HG02759 (cell line): ENCODE measurements around the gene RPL9.
"Not testable (repeated sequence)": the region's sequence is repeated elsewhere in the genome, so short reads cannot be mapped to it uniquely, and the experiment has no call there.

Experiments
- ATAC-seq: cut with Tn5 transposase; IDR thresholded peaks from one replicate; pipeline ENCODE4 v1.9.1; 2021; ENCODE audit warnings: mild to moderate bottlenecking, moderate library complexity; ENCODE audit not compliant: unreplicated experiment

The RPL9 gene

DNA sequence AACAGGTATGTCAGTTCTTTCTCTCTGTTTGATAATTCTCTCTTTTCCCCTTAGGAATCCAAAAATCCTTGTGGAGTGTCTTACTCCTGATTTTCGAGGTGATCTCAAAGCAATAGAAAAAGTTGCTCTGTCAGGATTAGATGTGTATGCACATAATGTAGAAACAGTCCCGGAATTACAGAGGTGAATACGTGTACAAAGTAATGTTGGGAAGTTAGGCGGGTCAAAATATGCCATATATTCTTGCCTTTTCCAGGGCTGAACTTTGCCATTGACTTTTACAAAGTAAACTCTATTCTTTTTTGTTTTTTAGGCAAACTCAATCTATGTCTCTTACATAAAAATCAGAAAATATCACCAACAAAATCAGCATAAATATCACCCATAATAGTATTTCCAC lies 8.7 kb upstream of the RPL9 start:
- no peak for ATAC-seq

DNA sequence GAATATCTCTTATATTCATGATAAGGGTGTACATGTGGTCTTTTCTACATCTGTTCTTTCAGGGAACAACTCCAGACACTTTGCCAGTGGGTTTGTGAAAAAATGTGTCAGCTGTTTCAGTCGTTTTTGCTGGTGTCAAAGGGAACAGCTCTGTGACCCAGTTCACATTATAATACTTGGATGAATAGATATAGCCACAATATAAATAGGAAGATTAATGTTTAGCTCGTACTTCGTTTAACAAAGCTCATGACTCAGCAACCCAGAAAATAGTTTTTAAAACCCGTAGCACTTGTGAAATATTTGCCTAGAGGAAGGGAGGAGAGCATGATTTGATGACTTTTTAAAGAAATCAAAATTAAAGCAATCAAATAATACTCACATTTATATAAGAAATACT lies 8.0 kb upstream of the RPL9 start:
- ATAC-seq, result no peak

DNA sequence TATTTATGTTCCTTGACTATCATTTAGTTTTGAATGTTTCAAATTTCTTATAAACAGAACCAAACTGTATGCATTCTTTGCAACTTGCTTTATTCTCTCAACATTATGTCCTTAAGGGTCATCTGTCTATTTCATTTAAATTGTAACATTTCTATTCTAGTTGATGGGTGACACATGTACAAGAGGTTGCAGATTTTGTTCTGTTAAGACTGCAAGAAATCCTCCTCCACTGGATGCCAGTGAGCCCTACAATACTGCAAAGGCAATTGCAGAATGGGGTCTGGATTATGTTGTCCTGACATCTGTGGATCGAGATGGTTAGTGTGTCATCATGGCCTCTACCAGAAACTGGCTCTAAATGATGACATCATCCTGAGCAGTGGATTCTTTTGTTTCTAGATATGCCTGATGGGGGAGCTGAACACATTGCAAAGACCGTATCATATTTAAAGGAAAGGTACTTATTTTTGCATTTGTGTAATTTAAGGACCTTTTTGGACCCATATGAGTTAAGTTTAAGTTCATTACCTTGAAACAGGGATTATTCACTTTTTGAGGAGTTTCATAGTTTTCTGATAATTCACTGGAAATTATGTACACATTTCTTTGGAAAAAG lies 6.3 kb upstream of the RPL9 start:
- no peak for ATAC-seq

GRCh38 chr4:39458161-39458504 lies 589 bp downstream of the RPL9 start:
- ATAC-seq, result not testable (repeated sequence)

DNA sequence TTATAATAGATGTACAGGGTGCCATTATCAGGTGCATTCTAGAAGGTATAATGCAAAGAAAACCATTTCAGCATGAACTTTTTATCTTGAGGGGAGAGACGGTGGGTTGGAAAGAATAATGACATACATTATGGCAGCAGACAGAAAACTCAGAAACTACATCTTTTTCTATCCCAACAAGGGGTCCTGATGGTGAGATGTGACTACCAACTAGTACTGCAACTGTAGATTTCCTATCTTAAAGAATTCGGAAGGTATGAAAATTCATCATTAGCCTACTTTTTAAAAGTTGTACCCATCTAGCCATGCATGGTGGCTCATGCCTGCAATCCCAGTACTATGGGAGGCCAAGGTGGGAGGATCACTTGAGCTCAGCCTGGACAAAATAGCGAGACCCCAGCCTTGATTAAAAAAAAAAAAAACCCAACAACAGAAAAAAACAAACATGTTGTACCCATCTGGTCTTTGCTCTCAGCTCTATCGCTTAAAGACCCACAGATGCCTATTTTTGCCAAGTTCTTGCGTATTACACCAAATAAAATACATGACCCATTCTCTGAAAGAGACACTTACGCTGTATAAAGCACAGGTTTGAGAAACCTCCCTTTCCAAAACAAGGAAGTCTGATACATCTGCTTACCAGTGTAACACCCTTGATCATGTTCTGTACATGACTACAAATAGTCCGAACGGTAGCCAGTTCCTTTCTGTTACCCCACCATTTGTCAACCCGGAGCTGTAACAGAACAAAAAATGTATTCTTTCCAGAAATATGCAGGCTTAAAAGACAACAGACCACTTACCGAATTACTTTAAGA lies 1.6 kb downstream of the RPL9 start:
- no peak for ATAC-seq

DNA sequence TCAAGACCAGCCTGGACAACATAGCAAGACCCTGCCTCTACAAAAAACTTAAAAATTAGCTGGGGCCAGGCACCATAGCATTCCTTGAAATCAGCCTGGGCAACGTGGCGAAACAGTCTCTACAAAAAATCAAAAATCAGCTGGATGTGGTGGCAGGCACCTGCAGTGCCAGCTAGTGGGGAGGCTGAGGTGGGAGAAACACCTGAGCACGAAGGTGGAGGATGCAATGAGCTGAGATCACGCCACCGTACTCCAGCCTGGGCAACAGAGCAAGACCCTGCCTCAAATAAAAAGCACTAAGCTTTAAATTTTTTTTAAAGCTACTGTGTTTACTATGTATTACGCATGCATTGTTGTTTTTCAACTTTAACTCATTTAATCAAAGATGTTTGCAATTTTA lies 3.2 kb downstream of the RPL9 start:
- no peak for ATAC-seq

GRCh38 chr4:39453738-39454137 lies 5.0 kb downstream of the RPL9 start:
- ATAC-seq, result no peak

- ATAC-seq, result no peak
These were observed 5.7 kb downstream of the RPL9 start for GRCh38 chr4:39452860-39453587.

GRCh38 chr4:39452153-39452859 lies 6.4 kb downstream of the RPL9 start:
- ATAC-seq, result no peak

DNA sequence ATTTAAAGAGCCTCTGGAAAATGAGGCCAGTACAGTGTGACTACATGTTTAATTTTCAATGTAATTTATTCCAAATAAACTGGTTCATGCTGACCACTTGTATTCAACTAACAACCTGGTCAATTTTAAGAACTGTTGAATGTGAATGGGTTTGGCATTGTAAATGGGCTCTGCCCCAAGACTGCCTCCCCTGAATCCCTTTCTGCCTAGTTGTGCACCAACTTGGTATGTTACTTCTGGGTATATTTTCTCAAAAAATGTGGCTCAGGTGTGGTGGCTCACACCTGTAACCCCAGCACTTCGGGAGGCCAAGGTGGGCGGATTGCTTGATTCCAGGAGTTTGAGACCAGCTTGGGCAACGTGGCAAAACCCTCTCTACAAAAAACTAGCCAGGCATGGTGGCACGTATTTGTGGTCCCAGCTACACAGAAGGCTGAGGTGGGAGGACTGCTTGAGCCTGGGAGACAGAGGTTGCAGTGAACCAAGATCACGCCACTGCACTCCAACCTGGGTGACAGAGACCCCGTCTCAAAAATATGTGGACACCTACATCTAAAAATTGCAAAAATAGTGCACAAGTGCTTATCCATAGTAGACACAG lies 7.2 kb downstream of the RPL9 start:
- no peak for ATAC-seq

DNA sequence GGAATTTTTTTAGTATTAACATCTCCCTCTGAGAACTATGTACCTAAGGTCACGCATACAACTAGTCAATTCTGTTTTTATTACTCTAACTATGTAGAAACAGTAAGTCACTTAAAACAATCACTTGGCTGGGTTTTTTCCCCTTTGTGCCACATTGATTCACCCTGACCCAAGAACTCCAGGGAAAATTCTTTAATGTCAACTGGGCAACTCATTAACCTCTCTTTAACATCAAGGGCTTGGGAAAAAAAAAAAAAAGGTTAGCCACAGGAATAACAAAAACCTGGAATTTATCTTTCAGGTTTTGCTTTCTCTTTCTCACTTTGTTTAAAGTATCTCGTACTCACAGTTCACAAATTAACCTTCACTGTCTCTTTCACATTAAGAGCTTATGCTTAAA lies 8.1 kb downstream of the RPL9 start:
- no peak for ATAC-seq

- ATAC-seq, result peak; percentile 95
These were observed 11.7 kb downstream of the RPL9 start for GRCh38 chr4:39446842-39447573.

- ATAC-seq, result no peak
These were observed 12.3 kb downstream of the RPL9 start for GRCh38 chr4:39446483-39446841.

GRCh38 chr4:39442998-39443397 lies 15.7 kb downstream of the RPL9 start:
- ATAC-seq, result no peak

DNA sequence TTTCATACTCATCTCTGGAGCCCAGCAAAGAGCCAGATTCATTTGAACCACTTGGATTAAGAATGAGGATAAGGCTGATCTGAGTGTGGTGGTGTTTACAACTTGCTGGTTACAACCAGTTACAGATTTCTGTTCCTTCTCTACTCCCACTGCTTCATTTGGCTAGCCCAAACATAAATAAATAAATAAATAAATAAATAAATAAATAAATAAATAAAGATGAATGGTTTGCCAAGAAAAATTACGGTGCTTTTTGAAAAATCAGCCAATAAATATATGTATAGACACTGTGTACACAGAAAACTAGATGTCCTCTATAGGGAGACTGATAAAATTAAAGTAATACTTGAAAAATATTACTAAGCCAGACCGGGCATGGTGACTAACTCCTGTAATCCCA lies 17.1 kb downstream of the RPL9 start:
- ATAC-seq, result no peak

- no peak for ATAC-seq
These were observed 22.8 kb downstream of the RPL9 start for GRCh38 chr4:39435659-39436563.

- ATAC-seq, result no peak
These were observed 24.7 kb downstream of the RPL9 start for GRCh38 chr4:39433878-39434492.

DNA sequence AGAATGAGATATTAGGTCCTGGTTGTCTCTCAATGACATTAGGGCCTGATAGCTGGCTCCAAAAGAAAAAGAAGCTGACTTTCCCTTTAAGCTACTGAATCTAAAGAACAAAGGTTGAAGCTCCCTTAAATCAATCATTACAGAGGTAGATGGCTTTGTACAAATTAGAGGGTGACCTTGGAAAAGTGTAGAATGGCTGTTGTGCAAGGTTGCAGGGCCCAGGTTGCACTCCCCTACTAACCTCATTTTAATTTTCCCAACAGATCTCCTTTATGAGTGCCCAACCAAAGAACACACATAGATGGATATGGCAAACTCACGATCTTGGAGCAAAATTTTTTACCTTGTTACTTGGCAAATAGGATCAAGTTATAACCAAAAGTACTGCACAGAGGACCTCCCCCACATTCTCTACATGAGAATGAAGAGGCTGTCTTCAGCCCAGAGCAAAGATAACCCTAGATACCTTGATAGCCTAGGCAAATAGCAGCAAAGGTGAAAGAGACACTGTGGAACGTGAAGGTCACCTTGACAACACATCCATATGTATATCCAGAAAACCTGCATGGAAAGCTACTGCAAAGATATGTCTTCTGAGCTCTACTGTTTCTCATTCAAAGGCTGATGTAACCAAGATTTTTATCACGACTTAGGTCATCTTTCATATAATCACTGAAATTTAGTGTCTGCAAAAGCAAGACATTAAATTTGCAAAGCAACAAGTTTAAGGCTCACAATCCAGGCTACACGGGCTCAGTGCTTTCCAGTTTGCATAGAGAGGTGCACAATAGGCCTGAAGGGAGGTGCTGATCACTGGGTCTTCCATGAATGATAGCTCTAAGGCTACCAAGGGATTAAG lies 29.0 kb downstream of the RPL9 start:
- ATAC-seq, result no peak
